HG03460 (cell line): ENCODE measurements around the gene WNT7A.
"Not testable (repeated sequence)": the region's sequence is repeated elsewhere in the genome, so short reads cannot be mapped to it uniquely, and the experiment has no call there.

ENCODE experiments used
- ATAC-seq: cut with Tn5 transposase; IDR thresholded peaks from one replicate; pipeline ENCODE4 v1.9.1; 2021; ENCODE audit not compliant: unreplicated experiment

WNT7A gene

DNA sequence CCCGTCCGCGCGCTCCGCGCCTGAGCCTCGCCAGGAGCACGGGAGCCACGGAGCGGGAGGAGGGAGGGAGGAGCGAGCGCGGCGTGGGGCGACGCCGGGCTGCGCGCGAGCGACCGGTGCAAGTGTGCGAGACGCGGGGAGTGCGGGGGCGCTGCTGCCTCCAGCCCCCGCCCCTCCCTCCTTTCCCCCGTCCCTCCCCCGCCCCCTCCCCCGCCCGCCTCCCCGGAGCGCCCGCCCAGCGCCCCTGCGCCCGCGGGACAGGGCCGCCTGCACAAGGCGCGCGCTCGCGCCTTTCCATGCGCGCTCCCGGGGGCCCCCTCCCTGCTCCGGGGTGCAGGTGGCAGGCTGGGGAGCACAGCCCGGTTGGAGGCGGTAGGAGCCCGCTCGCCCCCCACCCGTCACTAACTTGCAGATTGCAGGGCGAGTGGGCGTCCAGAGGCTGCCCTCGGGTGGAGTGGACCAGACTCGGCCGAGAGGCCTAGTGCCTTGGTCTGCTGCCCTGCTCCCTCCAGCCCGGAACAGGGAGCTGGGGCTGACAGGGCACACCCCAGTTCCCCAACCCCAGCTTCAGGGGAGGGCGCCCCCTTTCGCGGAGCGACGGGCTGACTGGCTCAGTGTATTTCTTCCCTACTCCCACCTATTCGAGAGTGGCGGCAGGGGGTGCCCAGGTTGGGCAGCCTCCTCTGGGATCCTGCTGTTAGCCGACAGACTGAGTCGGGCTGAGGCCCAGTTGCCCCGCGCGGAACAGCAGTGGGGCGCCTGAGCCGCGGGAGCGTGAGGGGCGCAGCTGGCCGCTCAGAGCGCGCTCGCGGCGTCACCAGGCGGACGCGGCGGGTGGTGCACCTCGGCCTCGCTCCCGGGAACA, at the start of gene WNT7A:
Gene WNT7A (minus strand): TSS at position 126 of the 865 bp plus-strand sequence. CDS start 255 bp downstream, outside the sequence.
- ATAC-seq = no peak

DNA sequence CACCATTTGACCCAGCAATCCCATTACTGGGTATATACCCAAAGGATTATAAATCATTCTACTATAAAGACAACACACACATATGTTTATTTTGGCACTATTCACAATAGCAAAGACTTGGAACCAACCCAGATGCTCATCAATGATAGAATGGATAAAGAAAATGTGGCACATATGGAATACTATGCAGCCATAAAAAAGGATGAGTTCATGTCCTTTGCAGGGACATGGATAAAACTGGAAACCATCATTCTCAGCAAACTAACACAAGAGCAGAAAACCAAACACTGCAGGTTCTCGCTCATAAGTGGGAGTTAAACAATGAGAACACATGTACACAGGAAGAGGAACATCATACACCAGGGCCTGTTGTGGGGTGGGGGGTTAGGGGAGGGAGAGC, 48.9 kb upstream of the WNT7A start:
- ATAC-seq = not testable (repeated sequence)

DNA sequence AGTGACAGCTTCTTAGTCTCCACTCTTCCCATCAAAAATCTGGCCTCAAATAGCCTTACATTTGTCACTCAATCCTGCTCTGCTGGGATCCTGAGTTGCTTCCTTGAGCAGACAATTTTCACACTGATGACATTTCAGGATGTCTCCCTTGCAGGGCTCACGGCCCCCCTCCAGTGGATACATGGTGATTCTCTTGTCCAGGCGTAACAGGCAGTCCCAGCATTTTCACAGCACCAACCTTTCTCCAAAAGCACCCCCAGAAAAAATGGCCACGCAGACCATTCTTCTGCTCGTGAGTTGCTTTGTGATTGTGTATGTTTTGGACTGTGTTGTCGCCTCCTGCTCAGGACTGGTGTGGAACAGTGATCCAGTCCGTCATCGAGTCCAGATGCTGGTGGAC, 47.4 kb upstream of the WNT7A start:
- no peak for ATAC-seq

DNA sequence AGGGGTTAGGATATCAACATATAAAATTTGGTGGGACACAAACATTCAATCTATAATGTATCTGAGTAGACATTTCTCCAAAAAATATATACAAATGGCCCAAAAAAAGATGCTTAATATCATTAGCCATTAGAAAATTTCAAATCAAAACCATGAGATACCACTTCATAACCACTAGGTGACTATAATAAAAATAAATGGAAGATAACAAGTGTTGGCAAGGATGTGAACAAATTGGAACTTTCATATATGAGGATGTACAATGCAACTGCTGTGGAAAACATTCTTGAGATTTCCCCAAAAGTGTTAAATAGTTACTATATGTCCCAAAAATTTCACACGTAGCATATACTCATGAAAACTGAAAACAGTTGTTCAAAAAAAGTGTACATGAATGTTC, 36.5 kb upstream of the WNT7A start:
- no peak for ATAC-seq

DNA sequence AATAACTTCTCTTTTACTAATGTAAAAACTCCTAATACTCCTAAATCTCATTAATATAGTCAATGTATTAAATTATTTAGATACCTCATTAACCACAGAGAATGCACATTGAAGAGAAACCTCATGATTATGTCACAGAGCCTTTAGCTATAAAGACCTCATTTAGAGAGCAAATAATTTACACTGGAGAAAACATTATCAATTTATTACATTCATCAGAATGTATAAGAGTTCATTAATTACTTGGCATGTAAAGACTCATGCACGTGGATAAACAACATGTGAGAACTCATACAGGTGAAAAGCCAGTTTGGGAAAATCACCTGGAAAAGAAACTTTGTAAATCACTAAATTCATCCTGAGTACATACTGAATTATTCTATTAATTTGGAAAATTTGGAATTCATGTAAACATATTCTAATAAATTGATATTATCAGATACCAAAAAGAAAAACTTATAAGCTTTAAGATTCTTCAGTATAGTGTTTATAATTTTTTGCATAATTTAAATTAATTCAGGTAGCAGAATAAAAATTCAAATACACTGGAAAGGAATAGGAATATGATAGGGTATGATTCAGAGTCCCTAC, 22.9 kb upstream of the WNT7A start:
- no peak for ATAC-seq

DNA sequence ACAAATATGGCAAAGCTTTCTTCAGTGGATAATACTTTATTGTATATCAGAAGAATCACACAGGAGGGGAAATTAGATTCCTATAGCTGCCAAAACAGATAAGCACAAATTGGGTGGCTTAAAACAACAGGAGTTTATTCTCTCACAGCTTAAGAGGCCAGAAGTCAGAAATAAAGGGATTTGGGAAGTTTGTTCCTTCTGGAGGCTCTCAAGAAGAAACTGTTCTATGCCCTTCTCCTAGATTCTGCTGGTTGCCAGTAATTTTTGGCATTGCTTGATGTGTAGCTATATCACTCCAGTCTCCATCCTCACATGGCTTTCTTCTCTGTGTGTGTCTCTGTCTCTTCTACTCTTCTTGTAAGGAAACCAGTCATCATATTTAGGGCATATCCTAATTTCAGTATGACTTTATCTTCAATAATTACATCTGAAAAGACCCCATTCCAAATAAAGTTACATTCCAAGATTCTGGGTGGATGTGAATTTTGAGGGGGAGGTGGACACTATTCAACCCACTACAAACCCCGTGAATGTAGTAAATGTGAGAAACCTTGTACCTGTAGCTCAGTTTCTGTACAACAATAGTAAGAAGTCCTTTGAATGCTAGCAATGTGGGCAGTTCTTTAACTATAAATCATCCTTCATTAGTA, 22.2 kb upstream of the WNT7A start:
- ATAC-seq = no peak

DNA sequence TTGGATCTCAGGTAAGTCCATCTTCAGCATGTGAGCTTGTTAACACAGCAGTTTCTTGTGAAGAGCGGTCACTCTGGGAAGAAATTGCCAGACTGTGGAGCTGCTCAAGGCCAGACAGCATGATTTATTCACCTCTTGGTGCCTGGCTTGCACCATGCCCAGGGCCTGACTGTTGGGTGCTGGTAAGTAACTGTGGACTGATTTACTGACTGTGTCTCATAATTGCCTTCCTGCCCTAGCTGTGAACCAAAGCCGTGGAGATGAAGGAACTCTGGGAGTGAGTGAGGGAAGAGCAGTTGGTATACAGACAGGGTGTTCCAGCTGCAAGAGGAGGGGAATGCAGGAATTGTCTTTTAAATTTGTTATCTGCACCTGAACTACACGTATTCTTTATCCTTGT, 18.5 kb upstream of the WNT7A start:
- ATAC-seq = no peak

DNA sequence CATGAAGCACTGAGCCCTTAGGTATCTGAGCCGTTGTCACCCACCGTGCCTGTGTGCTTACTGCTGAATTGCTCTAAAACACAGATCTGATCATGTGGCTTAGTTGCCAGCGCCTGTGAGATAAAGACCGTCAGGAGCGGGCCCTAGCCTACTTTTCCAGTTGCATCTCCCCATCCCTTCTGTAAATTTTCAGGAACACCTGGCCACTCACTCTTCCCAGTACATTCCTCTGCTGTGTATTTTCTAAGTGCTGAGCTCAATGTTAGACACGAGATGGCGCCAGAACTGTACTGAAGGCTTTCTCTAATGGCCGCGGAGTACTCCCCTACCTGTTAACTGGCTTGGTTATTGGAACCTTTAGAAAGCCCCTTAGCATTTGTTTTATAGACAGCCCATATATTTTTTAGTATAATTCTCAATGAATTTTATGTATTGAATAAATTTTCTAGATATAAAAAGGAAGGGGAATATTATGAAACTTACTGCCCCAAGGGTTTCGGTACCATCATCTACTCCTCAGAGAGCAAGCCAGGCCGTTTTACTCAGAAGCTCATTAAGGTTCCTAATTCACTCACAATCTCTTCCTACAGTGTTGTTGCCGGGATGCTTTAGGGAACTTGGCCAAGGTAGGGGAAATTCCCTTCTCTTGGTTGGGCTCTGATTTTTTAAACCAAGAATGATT, 16.7 kb upstream of the WNT7A start:
- peak; percentile 35 for ATAC-seq

DNA sequence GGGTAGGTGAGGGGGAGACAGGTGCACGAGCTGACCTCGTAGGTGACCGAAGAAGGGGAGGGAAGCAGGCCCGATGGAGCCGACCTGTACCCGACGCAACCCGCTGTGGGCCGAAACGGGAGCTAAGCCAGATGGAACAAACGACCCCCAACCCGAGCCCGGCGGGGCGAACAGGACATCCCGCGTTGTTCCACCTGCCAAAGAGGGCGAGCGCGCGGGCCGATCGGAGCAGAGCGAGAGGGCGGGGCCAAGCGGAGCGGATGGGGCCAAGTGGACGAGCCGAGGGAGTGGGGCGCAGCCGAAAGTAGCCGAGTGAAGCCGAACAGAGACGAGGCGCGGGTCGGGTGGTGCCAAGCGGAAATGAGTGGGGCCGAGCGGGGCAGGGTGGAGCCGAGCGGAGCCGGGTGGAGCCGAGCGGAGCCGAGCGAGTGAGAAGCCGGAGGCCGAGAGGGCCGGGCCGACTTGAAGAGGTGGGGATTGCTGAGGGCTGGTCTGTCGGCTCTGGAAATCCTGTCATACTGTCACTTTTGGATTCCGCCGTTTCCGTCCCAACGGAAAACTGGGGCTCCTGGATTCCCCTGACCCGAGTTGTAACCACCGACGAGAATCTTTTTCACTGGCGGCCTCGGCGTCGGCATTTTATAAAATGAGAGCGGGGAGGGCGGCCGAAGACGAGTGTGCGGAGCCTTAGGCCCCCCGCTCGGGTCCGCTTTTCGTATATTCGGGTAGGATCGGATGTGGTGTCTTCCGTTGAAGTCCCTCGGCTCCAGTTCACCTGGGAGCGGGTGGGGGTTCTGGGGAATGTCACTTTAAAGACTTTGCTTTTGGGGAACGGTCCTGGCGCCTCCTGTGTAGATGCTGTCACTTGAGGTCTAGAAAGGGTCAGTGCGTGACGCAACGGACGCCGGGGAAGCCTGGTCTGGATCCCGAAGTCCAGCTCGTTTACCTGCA, 15.6 kb upstream of the WNT7A start:
- ATAC-seq = peak; percentile 99

DNA sequence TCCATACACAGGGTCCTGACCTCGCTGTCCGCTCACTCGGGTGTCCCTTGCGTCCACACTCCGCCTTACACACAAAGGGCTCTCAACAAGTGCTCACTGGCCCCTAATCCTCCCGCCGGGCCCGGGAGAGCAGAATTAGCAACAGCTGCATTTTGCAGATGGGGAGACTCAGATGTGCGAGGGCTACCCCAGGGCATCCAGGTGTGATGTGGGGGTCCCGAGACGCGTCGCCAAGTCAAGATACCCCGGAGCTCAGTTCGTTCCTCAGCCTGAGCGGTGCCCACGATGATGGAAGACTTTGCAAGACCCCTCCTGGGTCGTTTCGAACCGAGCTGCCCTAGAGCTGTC, 14.9 kb upstream of the WNT7A start:
- no peak for ATAC-seq

DNA sequence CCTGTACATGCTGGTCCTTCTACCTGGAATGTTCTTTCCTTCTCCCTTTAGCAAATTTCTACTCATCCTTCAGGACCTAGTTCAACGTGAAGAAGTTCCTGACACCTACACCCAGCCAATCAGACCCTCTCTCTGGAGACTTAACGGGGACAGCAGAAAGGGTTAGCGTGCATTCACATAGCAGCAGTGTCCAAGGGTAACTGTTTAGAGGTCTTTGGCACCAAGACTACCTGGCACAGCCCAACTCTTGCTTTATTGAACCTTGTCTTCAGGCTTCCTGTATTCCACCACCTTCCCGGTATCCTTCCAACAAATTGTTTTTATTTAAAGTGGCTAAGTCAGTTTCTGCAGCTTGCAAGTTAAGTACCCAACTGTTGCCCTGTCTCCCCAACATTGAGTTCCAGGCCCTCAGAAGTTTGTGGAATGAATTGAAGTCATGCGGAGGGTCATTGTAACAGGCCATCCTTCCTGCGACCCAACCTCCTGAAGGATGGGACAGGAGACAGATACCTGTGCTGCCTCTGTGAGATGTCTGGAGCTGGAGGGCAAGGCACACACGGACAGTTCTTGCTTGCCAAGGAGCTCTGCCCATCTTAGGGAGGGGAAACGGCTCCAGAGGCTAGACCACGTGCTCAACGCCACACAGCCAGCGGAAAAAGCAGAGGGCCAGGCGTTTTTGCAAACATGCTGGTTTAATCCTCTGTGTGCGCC, 14.4 kb upstream of the WNT7A start:
- ATAC-seq = no peak

DNA sequence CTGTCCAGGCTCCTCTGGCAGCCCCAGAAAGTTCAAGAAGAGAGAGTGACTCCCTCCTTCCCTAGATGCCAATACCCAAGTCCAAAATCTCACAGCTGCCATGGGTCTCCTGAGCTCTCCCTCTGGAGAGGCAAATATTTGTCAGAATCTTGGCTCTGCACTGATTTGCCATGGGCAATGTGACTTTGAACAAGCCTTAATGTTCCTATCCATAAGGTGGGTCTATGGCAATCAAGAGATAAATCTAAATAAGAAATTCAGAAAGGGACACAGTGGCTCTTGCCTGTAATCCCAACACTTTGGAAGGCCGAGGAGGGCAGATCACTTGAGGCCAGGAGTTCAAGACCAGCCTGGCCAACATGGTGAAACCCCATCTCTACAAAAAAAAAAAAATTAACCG, 12.4 kb upstream of the WNT7A start:
- no peak for ATAC-seq

DNA sequence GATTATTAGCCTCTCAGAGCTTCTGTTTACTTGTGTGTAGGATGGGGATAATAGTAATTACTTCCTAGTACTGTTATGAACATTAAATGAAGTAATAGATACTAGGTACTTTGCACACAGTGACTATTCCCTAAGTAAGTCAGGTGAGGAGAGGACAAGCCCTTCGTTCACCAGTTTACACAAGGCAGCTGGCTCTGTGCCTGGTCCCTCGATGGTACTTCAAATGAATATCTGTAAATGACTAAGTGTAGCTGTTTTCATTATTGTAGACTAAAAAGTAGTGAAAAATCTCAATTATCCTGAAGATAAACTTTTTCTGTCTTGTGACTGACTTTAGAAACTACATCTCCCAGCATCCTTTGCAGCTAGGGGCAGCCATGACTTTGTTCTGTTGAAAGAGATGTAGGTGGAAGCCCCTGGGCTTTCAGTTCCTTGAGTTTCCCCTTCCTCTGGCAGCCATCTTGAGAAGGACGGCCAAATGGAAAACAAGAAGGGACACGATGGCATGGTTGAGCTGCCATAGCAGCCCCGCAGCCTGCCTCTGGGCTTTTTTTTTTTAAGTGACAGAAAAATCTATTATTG, 11.7 kb upstream of the WNT7A start:
- ATAC-seq = no peak

DNA sequence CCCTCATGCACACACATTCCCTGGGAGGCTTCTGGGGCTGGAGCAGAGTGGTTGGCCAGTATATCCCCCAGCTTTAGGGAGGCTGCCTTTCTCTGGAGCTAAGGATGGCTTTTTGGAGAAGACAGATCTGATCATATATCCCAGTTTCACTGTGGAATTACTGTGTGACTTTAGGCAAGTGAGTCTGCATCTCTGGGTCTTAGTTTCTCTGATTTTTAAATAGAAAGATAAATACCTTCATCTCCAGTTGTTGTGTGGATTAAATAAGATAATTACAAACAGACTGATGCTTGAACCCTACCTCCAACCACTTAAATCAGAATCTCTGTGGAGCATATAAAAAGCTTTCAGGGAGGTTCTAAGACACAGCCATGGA, 11.1 kb upstream of the WNT7A start:
- ATAC-seq = no peak

DNA sequence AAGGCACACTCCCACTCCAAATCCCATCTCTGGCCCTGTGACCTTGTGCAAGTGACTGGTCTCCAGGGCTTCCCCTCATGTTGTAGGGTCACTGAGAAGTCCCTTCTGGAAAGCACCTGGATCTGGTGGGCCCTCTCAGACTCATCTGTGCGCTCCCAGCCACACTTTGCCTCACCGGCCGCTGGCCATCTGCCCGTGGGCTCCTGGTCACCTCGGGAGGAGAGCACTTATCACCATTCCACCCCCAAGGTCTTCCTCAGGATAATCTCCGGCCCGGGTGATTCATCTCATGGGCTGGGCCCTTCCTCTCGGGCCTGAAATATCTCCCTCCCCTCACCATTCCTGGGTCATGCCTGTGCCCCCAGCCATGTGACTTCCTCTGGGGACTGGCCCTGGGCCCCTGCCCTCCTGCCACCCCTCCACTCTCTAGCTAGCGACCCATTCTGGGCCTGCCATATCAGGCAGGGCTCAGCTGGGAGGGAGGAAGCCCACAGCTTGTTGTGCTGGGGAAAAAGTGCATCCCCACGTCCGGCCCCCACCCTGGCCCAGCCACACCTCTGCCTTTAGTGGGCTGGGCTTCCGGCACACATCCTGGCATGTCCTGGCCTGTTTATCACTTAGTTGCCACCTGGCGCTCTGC, 10.6 kb upstream of the WNT7A start:
- ATAC-seq = no peak

DNA sequence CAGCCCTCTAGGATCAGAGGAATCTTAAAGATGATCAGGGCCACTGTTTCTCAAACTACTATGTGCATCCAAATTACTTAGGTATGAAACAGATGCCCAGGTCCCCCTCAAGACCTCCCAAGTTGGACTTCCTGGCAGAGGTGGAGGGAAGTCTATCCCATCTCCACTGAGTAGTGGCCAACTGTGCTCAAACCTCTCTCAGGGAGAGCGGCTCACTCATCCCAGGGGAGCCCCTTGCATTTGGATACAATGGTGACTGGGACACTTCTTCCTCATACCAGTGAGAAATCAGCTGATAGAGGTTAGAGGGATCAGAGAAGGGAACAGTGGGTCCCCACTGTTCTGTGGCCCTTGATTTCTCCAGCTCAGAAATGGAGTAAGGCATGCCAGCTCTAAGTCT, 8.7 kb upstream of the WNT7A start:
- ATAC-seq = no peak

DNA sequence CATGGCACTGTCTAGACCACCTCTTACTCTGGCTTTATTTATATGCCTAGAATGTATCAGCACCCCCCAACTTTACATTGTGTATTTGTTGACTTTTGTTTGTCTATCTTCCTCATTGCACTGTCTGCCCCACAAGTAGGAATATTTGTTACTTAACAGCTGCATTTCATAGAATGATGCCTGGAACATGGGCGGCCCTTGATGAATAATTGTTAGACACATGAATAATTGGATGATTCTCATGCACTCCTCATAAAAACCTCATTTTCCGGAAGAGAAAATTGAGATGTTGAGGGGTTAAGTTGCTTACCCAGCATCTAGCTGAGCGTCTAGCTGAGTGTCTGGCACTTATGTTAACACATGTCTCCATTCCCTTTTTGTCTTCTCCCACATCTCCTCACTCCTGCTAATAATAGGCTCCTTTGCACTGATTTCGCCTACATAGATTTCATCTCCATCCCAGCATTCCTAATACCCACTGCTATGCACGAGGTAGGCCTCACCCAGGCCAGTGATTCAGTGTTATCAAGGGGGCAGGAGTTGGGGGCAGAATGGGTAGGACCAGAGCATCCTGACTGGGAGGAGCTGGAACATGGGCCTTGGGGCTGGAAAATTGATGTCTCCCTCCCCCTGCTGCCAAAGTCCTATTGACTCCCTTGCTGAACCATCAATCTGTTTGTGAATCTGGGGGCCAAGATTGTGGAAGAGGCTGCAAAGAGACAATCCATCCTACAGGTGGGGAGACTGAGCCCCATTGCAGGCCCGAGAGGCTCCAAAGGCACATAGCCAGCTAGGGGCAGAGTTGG, 7.8 kb upstream of the WNT7A start:
- ATAC-seq = no peak

DNA sequence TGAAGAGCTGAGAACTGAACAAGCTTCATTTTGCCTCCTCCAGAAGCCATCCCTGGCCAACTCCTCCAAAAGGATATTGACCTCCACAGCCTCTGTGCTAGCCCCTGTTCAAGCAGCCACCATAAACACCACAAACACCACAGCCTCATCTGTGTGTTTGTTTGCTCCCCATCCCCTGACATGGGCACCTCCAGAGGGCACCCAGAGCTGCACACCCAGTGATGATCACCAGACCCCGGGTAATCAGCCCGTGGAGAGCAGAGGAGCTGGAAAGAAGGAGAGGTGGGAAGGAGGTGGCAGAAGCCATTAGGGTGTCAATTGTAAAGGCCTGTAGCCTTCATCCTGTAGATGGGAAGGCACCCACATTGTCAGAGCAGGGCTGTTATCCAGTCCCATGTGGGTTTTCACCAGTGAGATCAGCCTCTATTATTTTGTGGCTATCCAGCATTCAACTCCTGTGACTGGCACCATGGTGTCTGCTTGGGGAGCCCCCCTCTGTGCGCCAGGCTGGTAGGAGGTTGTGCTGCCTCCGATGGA, 6.8 kb upstream of the WNT7A start:
- no peak for ATAC-seq
